Gastrocnemius medialis (tissue), 4 donors: ENCODE results near the gene CASP8. TPM values are rescaled to one million over a fixed set of nuclear protein-coding genes. Genes with fewer than 3 reads are reported as not detected.

ENCODE experiments used
- ATAC-seq, 2 donors: fragments of 150-250 bp; one replicate each; pipeline ENCODE4 v1.9.1; 2016
- DNase-seq, 2 donors: peaks; one replicate each; pipeline ENCODE4 v3.0.0-alpha.2; 2019
- H3K27ac ChIP-seq, 4 donors: fragments of 200-600 bp; sonication (generic); 1 replicate in 1 of 4; 2 replicates in 3 of 4; pipeline ENCODE4 v1.5.1; 2016 to 2018; ENCODE audit warnings: mild to moderate bottlenecking in 2 of 4, moderate library complexity in 1 of 4
- H3K27me3 ChIP-seq, 3 donors: fragments of 200-600 bp; sonication (generic) in 2 of 3; 1 replicate in 1 of 3; 2 replicates in 2 of 3; pipeline versions ENCODE4 v1.5.1 to v1.6.0; 2016 to 2019; ENCODE audit warnings: mild to moderate bottlenecking in 1 of 3, moderate library complexity in 1 of 3
- H3K36me3 ChIP-seq, 2 donors: fragments of 200-600 bp; sonication (generic) in 1 of 2; one replicate each; pipeline ENCODE4 v1.5.1; 2017 to 2018
- H3K4me1 ChIP-seq, 2 donors: fragments of 200-600 bp; sonication (generic) in 1 of 2; one replicate each; pipeline ENCODE4 v1.5.1; 2016 to 2017; ENCODE audit warnings: mild to moderate bottlenecking in 2 of 2
- H3K4me3 ChIP-seq, 4 donors: fragments of 200-600 bp; sonication (generic) in 3 of 4; 1 replicate in 1 of 4; 2 replicates in 3 of 4; pipeline ENCODE4 v1.5.1; 2016 to 2019; ENCODE audit warnings: mild to moderate bottlenecking in 2 of 4
- H3K9me3 ChIP-seq, 3 donors: fragments of 200-600 bp; sonication (generic) in 2 of 3; 1 replicate in 1 of 3; 2 replicates in 2 of 3; pipeline ENCODE4 v1.5.1; 2016 to 2019
- CTCF ChIP-seq, 5 experiments: fragments of 450-650 bp in 3 of 5; fragments of 200-600 bp in 2 of 5; sonication (generic) in 2 of 5; IDR thresholded peaks in 4 of 5; conservative IDR thresholded peaks in 1 of 5; 1 replicate in 4 of 5; 2 replicates in 1 of 5; pipeline ENCODE4 v1.5.1; 2016 to 2019; ENCODE audit warnings: antibody characterized with exemption in 5 of 5, mild to moderate bottlenecking in 3 of 5, moderate library complexity in 3 of 5
- POLR2A ChIP-seq, 2 donors: fragments of 450-650 bp; IDR thresholded peaks; one replicate each; pipeline ENCODE4 v1.6.1; 2017; ENCODE audit warnings: antibody characterized with exemption in 2 of 2, mild to moderate bottlenecking in 2 of 2, moderate library complexity in 2 of 2
- in situ Hi-C, 4 donors: fragments of 200-750 bp; cut with MboI; loops; one replicate each; pipeline versions ENCODE4 v1.15.0 to v1.8.0; 2017; ENCODE audit warnings: low sequenced_read_pairs in 4 of 4
- intact Hi-C: fragments of 100-400 bp; cut with DNase I; formaldehyde crosslinking; loops from one replicate; pipeline ENCODE4 v1.15.1; 2023; ENCODE audit warnings: low total_unique reads
- total RNA-seq, 4 donors: library from RNA; depleted of rRNA; stranded (reverse); fragments of >200 nt; gene quantifications; one replicate each; pipeline versions ENCODE4 v1.1.0 to v1.2.3, GENCODE V29; 2016

CASP8 gene
- total RNA-seq, 4 donors from 2014 or later = 2.3 to 3.5 (median 2.9) TPM

- H3K27me3 ChIP-seq = no peaks in the 10 kb centered on the region
- H3K36me3 ChIP-seq = no peaks in the 10 kb centered on the region
- TF ChIP-seq CTCF (IDR thresholded peaks at IDR 0.05 in 4 of 5, conservative IDR thresholded peaks at IDR 0.05 in 1 of 5) = no peak
- no peak for TF ChIP-seq POLR2A (IDR thresholded peaks at IDR 0.05)
- in situ Hi-C loops (no loop called here), intact Hi-C loops (no loop called here)
- H3K27ac ChIP-seq = no peak overlapping the region
- no peaks in the 10 kb centered on the region for H3K4me1 ChIP-seq
- DNase-seq = no peak
- no peak for ATAC-seq
- no peaks in the 10 kb centered on the region for H3K9me3 ChIP-seq
- no peak overlapping the region for H3K4me3 ChIP-seq
These were observed 60.4 kb downstream of the CASP8 start for GRCh38 chr2:201320701-201321100.

GRCh38 chr2:201322772-201323171 lies 62.4 kb downstream of the CASP8 start:
- ATAC-seq = no peak
- TF ChIP-seq CTCF (IDR thresholded peaks at IDR 0.05 in 4 of 5, conservative IDR thresholded peaks at IDR 0.05 in 1 of 5) (no peak), POLR2A (IDR thresholded peaks at IDR 0.05) (no peak)
- no peaks in the 10 kb centered on the region for H3K36me3 ChIP-seq
- H3K27ac ChIP-seq = no peak overlapping the region
- no peaks in the 10 kb centered on the region for H3K27me3 ChIP-seq
- in situ Hi-C loops = no loop called here
- DNase-seq = no peak
- H3K9me3 ChIP-seq = no peaks in the 10 kb centered on the region
- intact Hi-C loops = no loop called here
- H3K4me3 ChIP-seq = no peak overlapping the region
- no peaks in the 10 kb centered on the region for H3K4me1 ChIP-seq

GRCh38 chr2:201327678-201328077 lies 67.3 kb downstream of the CASP8 start:
- Histone ChIP-seq H3K36me3 (no peaks in the 10 kb centered on the region), H3K27ac (no peak overlapping the region), H3K27me3 (no peaks in the 10 kb centered on the region), H3K4me3 (no peak overlapping the region), H3K4me1 (no peaks in the 10 kb centered on the region), H3K9me3 (no peaks in the 10 kb centered on the region)
- DNase-seq (no peak), ATAC-seq (no peak)
- in situ Hi-C loops (no loop called here), intact Hi-C loops (loop anchor here (1.0 kb wide), 1 partner anchor 9 kb away; no protein-coding TSS in a partner anchor)
- TF ChIP-seq CTCF (IDR thresholded peaks at IDR 0.05 in 4 of 5, conservative IDR thresholded peaks at IDR 0.05 in 1 of 5) (no peak), POLR2A (IDR thresholded peaks at IDR 0.05) (no peak)

GRCh38 chr2:201329409-201329808 lies 69.1 kb downstream of the CASP8 start:
- H3K4me3 ChIP-seq = no peak overlapping the region
- H3K36me3 ChIP-seq = no peaks in the 10 kb centered on the region
- no peak for TF ChIP-seq CTCF (IDR thresholded peaks at IDR 0.05 in 4 of 5, conservative IDR thresholded peaks at IDR 0.05 in 1 of 5)
- DNase-seq (no peak), ATAC-seq (no peak)
- in situ Hi-C loops = no loop called here
- H3K27ac ChIP-seq = no peak overlapping the region
- H3K27me3 ChIP-seq = no peaks in the 10 kb centered on the region
- H3K4me1 ChIP-seq = no peaks in the 10 kb centered on the region
- H3K9me3 ChIP-seq = no peaks in the 10 kb centered on the region
- intact Hi-C loops = no loop called here

Other genes with a start within 250 kb of the CASP8 start
- gene HYCC2, start 188.9 kb upstream of the CASP8 start, total RNA-seq = 10 to 100 TPM in 1 of 4 donors, 1 to 10 TPM in 3; 2.3 to 12.5 (median 3.5) TPM
- gene NDUFB3, start 188.5 kb upstream of the CASP8 start, total RNA-seq = 100 to 1,000 TPM; 107 to 146 (median 135) TPM
- gene CFLAR, start 144.4 kb upstream of the CASP8 start, total RNA-seq = 100 to 1,000 TPM; 298 to 491 (median 352) TPM
- 1 to 10 TPM; 2.4 to 7.3 (median 3.6) TPM for gene CASP10, start 77.4 kb upstream of the CASP8 start, total RNA-seq
- gene FLACC1, start 96.8 kb downstream of the CASP8 start, total RNA-seq = 1 to 10 TPM in 3 of 4 donors, under 1 TPM in 1; 0.72 to 1.7 (median 1.4) TPM
- 10 to 100 TPM; 16.1 to 46.7 (median 26.5) TPM for gene TRAK2, start 190.9 kb downstream of the CASP8 start, total RNA-seq
- 100 to 1,000 TPM in 3 of 4 donors, 10 to 100 TPM in 1; 90.6 to 187 (median 129) TPM for gene STRADB, start 191.2 kb downstream of the CASP8 start, total RNA-seq